ENCODE measurements around the gene RPS27L.

Gene RPS27L

GRCh38 chr15:63157891-63158431 lies 684 bp upstream of the RPS27L start:
- H3K27ac ChIP-seq (ENCODE audit: low read length) = peak overlapping the region; percentile 59
- peaks cover 6% of the 10 kb centered on the region for H3K4me1 ChIP-seq (ENCODE audit: control insufficient read depth, low read depth, low read length)
- no peaks in the 10 kb centered on the region for H3K27me3 ChIP-seq (ENCODE audit: control insufficient read depth, insufficient read depth, low read length)
- no peaks in the 10 kb centered on the region for H3K9me3 ChIP-seq (ENCODE audit: control insufficient read depth, low read depth, low read length)
- peaks cover 16% of the 10 kb centered on the region for H3K36me3 ChIP-seq (ENCODE audit: control insufficient read depth, low read depth, low read length)
- peak overlapping the region; percentile 85 for H3K9ac ChIP-seq (ENCODE audit: low read length)
- peak overlapping the region; percentile 90 for H3K4me3 ChIP-seq (ENCODE audit: low read length)

- Histone ChIP-seq H3K27ac (ENCODE audit: low read length) (no peak overlapping the region), H3K36me3 (ENCODE audit: control insufficient read depth, low read depth, low read length) (peaks cover 25% of the 10 kb centered on the region), H3K9ac (ENCODE audit: low read length) (peak overlapping the region; percentile 85), H3K4me1 (ENCODE audit: control insufficient read depth, low read depth, low read length) (peaks cover 6% of the 10 kb centered on the region), H3K4me3 (ENCODE audit: low read length) (peak overlapping the region; percentile 90), H3K27me3 (ENCODE audit: control insufficient read depth, insufficient read depth, low read length) (no peaks in the 10 kb centered on the region), H3K9me3 (ENCODE audit: control insufficient read depth, low read depth, low read length) (no peaks in the 10 kb centered on the region)
These were observed 541 bp downstream of the RPS27L start for GRCh38 chr15:63156755-63157117.

- no peaks in the 10 kb centered on the region for H3K27me3 ChIP-seq (ENCODE audit: control insufficient read depth, insufficient read depth, low read length)
These were observed 1.1 kb downstream of the RPS27L start for GRCh38 chr15:63156086-63156710.

GRCh38 chr15:63155486-63155885 lies 1.8 kb downstream of the RPS27L start:
- Histone ChIP-seq H3K27me3 (ENCODE audit: control insufficient read depth, insufficient read depth, low read length) (no peaks in the 10 kb centered on the region), H3K9me3 (ENCODE audit: control insufficient read depth, low read depth, low read length) (no peaks in the 10 kb centered on the region), H3K27ac (ENCODE audit: low read length) (no peak overlapping the region), H3K9ac (ENCODE audit: low read length) (peak overlapping the region; percentile 85), H3K4me1 (ENCODE audit: control insufficient read depth, low read depth, low read length) (peaks cover 6% of the 10 kb centered on the region), H3K4me3 (ENCODE audit: low read length) (no peak overlapping the region), H3K36me3 (ENCODE audit: control insufficient read depth, low read depth, low read length) (peaks cover 27% of the 10 kb centered on the region)

More at GRCh38 chr15:63156086-63156710, 1.1 kb downstream of the RPS27L start:
- no peaks in the 10 kb centered on the region for H3K9me3 ChIP-seq (ENCODE audit: control insufficient read depth, low read depth, low read length)
- peaks cover 6% of the 10 kb centered on the region for H3K4me1 ChIP-seq (ENCODE audit: control insufficient read depth, low read depth, low read length)
- peak overlapping the region; percentile 85 for H3K9ac ChIP-seq (ENCODE audit: low read length)
- peak overlapping the region; percentile 90 for H3K4me3 ChIP-seq (ENCODE audit: low read length)
- peaks cover 27% of the 10 kb centered on the region for H3K36me3 ChIP-seq (ENCODE audit: control insufficient read depth, low read depth, low read length)
- no peak overlapping the region for H3K27ac ChIP-seq (ENCODE audit: low read length)

- Histone ChIP-seq H3K27me3 (ENCODE audit: control insufficient read depth, insufficient read depth, low read length) (no peaks in the 10 kb centered on the region), H3K9ac (ENCODE audit: low read length) (no peak overlapping the region), H3K36me3 (ENCODE audit: control insufficient read depth, low read depth, low read length) (peaks cover 27% of the 10 kb centered on the region)
These were observed 5.6 kb downstream of the RPS27L start for GRCh38 chr15:63151665-63152064.

GRCh38 chr15:63146684-63147083 lies 10.6 kb downstream of the RPS27L start:
- H3K27ac ChIP-seq (ENCODE audit: low read length) = no peak overlapping the region
- H3K9me3 ChIP-seq (ENCODE audit: control insufficient read depth, low read depth, low read length) = no peaks in the 10 kb centered on the region
- no peak overlapping the region for H3K9ac ChIP-seq (ENCODE audit: low read length)
- no peaks in the 10 kb centered on the region for H3K27me3 ChIP-seq (ENCODE audit: control insufficient read depth, insufficient read depth, low read length)
- H3K4me3 ChIP-seq (ENCODE audit: low read length) = no peak overlapping the region
- H3K36me3 ChIP-seq (ENCODE audit: control insufficient read depth, low read depth, low read length) = peaks cover 2% of the 10 kb centered on the region
- no peaks in the 10 kb centered on the region for H3K4me1 ChIP-seq (ENCODE audit: control insufficient read depth, low read depth, low read length)

More at GRCh38 chr15:63151665-63152064, 5.6 kb downstream of the RPS27L start:
- H3K4me1 ChIP-seq (ENCODE audit: control insufficient read depth, low read depth, low read length) = peaks cover 6% of the 10 kb centered on the region
- no peak overlapping the region for H3K4me3 ChIP-seq (ENCODE audit: low read length)
- no peak overlapping the region for H3K27ac ChIP-seq (ENCODE audit: low read length)
- H3K9me3 ChIP-seq (ENCODE audit: control insufficient read depth, low read depth, low read length) = no peaks in the 10 kb centered on the region

GRCh38 chr15:63145426-63145825 lies 11.9 kb downstream of the RPS27L start:
- H3K9me3 ChIP-seq (ENCODE audit: control insufficient read depth, low read depth, low read length) = no peaks in the 10 kb centered on the region
- H3K36me3 ChIP-seq (ENCODE audit: control insufficient read depth, low read depth, low read length) = no peaks in the 10 kb centered on the region
- no peaks in the 10 kb centered on the region for H3K27me3 ChIP-seq (ENCODE audit: control insufficient read depth, insufficient read depth, low read length)
- no peak overlapping the region for H3K9ac ChIP-seq (ENCODE audit: low read length)
- no peak overlapping the region for H3K4me3 ChIP-seq (ENCODE audit: low read length)
- no peaks in the 10 kb centered on the region for H3K4me1 ChIP-seq (ENCODE audit: control insufficient read depth, low read depth, low read length)
- no peak overlapping the region for H3K27ac ChIP-seq (ENCODE audit: low read length)

- Histone ChIP-seq H3K27me3 (ENCODE audit: control insufficient read depth, insufficient read depth, low read length) (no peaks in the 10 kb centered on the region), H3K9ac (ENCODE audit: low read length) (no peak overlapping the region), H3K4me3 (ENCODE audit: low read length) (no peak overlapping the region), H3K9me3 (ENCODE audit: control insufficient read depth, low read depth, low read length) (no peaks in the 10 kb centered on the region), H3K36me3 (ENCODE audit: control insufficient read depth, low read depth, low read length) (no peaks in the 10 kb centered on the region), H3K27ac (ENCODE audit: low read length) (no peak overlapping the region), H3K4me1 (ENCODE audit: control insufficient read depth, low read depth, low read length) (no peaks in the 10 kb centered on the region)
These were observed 16.3 kb downstream of the RPS27L start for GRCh38 chr15:63140936-63141335.

- Histone ChIP-seq H3K9ac (ENCODE audit: low read length) (no peak overlapping the region), H3K9me3 (ENCODE audit: control insufficient read depth, low read depth, low read length) (no peaks in the 10 kb centered on the region), H3K36me3 (ENCODE audit: control insufficient read depth, low read depth, low read length) (no peaks in the 10 kb centered on the region), H3K4me1 (ENCODE audit: control insufficient read depth, low read depth, low read length) (no peaks in the 10 kb centered on the region), H3K4me3 (ENCODE audit: low read length) (no peak overlapping the region), H3K27me3 (ENCODE audit: control insufficient read depth, insufficient read depth, low read length) (no peaks in the 10 kb centered on the region), H3K27ac (ENCODE audit: low read length) (no peak overlapping the region)
These were observed 20.5 kb downstream of the RPS27L start for GRCh38 chr15:63136742-63137141.

GRCh38 chr15:63135804-63136203 lies 21.5 kb downstream of the RPS27L start:
- Histone ChIP-seq H3K4me3 (ENCODE audit: low read length) (no peak overlapping the region), H3K36me3 (ENCODE audit: control insufficient read depth, low read depth, low read length) (no peaks in the 10 kb centered on the region), H3K9me3 (ENCODE audit: control insufficient read depth, low read depth, low read length) (no peaks in the 10 kb centered on the region), H3K27me3 (ENCODE audit: control insufficient read depth, insufficient read depth, low read length) (no peaks in the 10 kb centered on the region), H3K27ac (ENCODE audit: low read length) (no peak overlapping the region), H3K9ac (ENCODE audit: low read length) (no peak overlapping the region), H3K4me1 (ENCODE audit: control insufficient read depth, low read depth, low read length) (no peaks in the 10 kb centered on the region)

GRCh38 chr15:63135281-63135680 lies 22.0 kb downstream of the RPS27L start:
- Histone ChIP-seq H3K27ac (ENCODE audit: low read length) (no peak overlapping the region), H3K9me3 (ENCODE audit: control insufficient read depth, low read depth, low read length) (no peaks in the 10 kb centered on the region), H3K4me1 (ENCODE audit: control insufficient read depth, low read depth, low read length) (no peaks in the 10 kb centered on the region), H3K9ac (ENCODE audit: low read length) (no peak overlapping the region), H3K27me3 (ENCODE audit: control insufficient read depth, insufficient read depth, low read length) (no peaks in the 10 kb centered on the region), H3K4me3 (ENCODE audit: low read length) (no peak overlapping the region), H3K36me3 (ENCODE audit: control insufficient read depth, low read depth, low read length) (no peaks in the 10 kb centered on the region)
